H9 (cell line): ENCODE results near the gene TP53BP1. TPM values are rescaled to one million over a fixed set of nuclear protein-coding genes. Genes with fewer than 3 reads are reported as not detected.

Experiments used
- DNase-seq: peaks from one replicate; pipeline ENCODE4 v3.0.0-alpha.2; 2017
- H2AFZ ChIP-seq: one replicate; pipeline ENCODE4 v1.6.1; 2013; ENCODE audit warnings: mild to moderate bottlenecking, low read length, control low read depth, moderate library complexity
- H2AK5ac ChIP-seq: 2 replicates; pipeline ENCODE4 v1.6.1; 2013; ENCODE audit warnings: low read length, control low read depth, mixed read lengths; ENCODE audit not compliant: insufficient read length
- H2BK120ac ChIP-seq: one replicate; pipeline ENCODE4 v1.6.1; 2013; ENCODE audit warnings: low read depth, mild to moderate bottlenecking, low read length, control low read depth, inconsistent platforms; ENCODE audit not compliant: poor library complexity, severe bottlenecking
- H2BK12ac ChIP-seq: 2 replicates; pipeline ENCODE4 v1.6.1; 2013; ENCODE audit warnings: low read length, control low read depth, mixed read lengths, low read depth; ENCODE audit not compliant: insufficient read length
- H2BK15ac ChIP-seq: 2 replicates; pipeline ENCODE4 v1.6.1; 2013; ENCODE audit warnings: low read depth, low read length, control low read depth
- H2BK20ac ChIP-seq: one replicate; pipeline ENCODE4 v1.6.1; 2013; ENCODE audit warnings: low read depth, mild to moderate bottlenecking, low read length, control low read depth, inconsistent platforms; ENCODE audit not compliant: poor library complexity, severe bottlenecking
- H2BK5ac ChIP-seq: 2 replicates; pipeline ENCODE4 v1.6.1; 2013; ENCODE audit warnings: low read length, control low read depth, mixed read lengths; ENCODE audit not compliant: insufficient read length
- H3K14ac ChIP-seq: 2 replicates; pipeline ENCODE4 v1.6.1; 2013; ENCODE audit warnings: low read length, control low read depth; ENCODE audit not compliant: insufficient read depth
- H3K18ac ChIP-seq: 2 replicates; pipeline ENCODE4 v1.6.1; 2013; ENCODE audit warnings: low read depth, mild to moderate bottlenecking, mixed read lengths, low read length, control low read depth; ENCODE audit not compliant: insufficient read length
- H3K23ac ChIP-seq: 2 replicates; pipeline ENCODE4 v1.6.1; 2013; ENCODE audit warnings: low read length, control low read depth, mixed read lengths, low read depth; ENCODE audit not compliant: insufficient read length
- H3K23me2 ChIP-seq: 2 replicates; pipeline ENCODE4 v1.6.1; 2013; ENCODE audit warnings: low read depth, mild to moderate bottlenecking, mixed read lengths, low read length, control low read depth; ENCODE audit not compliant: insufficient read length, poor library complexity, severe bottlenecking
- H3K27ac ChIP-seq: 2 replicates; pipeline ENCODE4 v1.5.1; 2013; ENCODE audit warnings: low read length, control low read depth, mixed read lengths, low read depth; ENCODE audit not compliant: insufficient read length
- H3K27me3 ChIP-seq: 2 replicates; pipeline ENCODE4 v1.6.1; 2013; ENCODE audit warnings: low read length, control low read depth, inconsistent platforms; ENCODE audit not compliant: insufficient read depth
- H3K4ac ChIP-seq: 2 replicates; pipeline ENCODE4 v1.6.1; 2013; ENCODE audit warnings: low read depth, mild to moderate bottlenecking, control low read depth, inconsistent platforms, low read length, moderate library complexity
- H3K4me1 ChIP-seq: 2 replicates; pipeline ENCODE4 v1.6.1; 2013; ENCODE audit warnings: low read length, control low read depth, inconsistent platforms; ENCODE audit not compliant: insufficient read depth
- H3K4me2 ChIP-seq: 2 replicates; pipeline ENCODE4 v1.6.1; 2013; ENCODE audit warnings: low read length, control low read depth, mixed read lengths; ENCODE audit not compliant: insufficient read length, insufficient read depth
- H3K56ac ChIP-seq: 2 replicates; pipeline ENCODE4 v1.6.1; 2013; ENCODE audit warnings: low read depth, mild to moderate bottlenecking, mixed read lengths, low read length, control low read depth; ENCODE audit not compliant: insufficient read length
- H3K79me1 ChIP-seq: 2 replicates; pipeline ENCODE4 v1.6.1; 2013; ENCODE audit warnings: low read depth, mild to moderate bottlenecking, moderate library complexity, low read length, control low read depth, inconsistent platforms; ENCODE audit not compliant: insufficient read depth, poor library complexity, severe bottlenecking
- H3K79me2 ChIP-seq: 2 replicates; pipeline ENCODE4 v1.6.1; 2013; ENCODE audit warnings: low read length, control low read depth, inconsistent platforms; ENCODE audit not compliant: insufficient read depth
- H3K9ac ChIP-seq: 2 replicates; pipeline ENCODE4 v1.6.1; 2013; ENCODE audit warnings: low read length, control low read depth, mixed read lengths; ENCODE audit not compliant: insufficient read length; ENCODE audit errors: extremely low read depth
- H3K9me3 ChIP-seq: one replicate; pipeline ENCODE4 v1.6.1; 2013; ENCODE audit warnings: low read depth, low read length, inconsistent platforms; ENCODE audit not compliant: control insufficient read depth
- H3T11ph ChIP-seq: one replicate; pipeline ENCODE4 v1.6.1; 2013; ENCODE audit warnings: mild to moderate bottlenecking, low read length, control low read depth, inconsistent platforms
- H4K20me1 ChIP-seq: one replicate; pipeline ENCODE4 v1.6.1; 2013; ENCODE audit not compliant: control insufficient read depth, insufficient read length, insufficient read depth
- H4K5ac ChIP-seq: 2 replicates; pipeline ENCODE4 v1.6.1; 2013; ENCODE audit warnings: low read depth, mild to moderate bottlenecking, mixed read lengths, low read length, control low read depth; ENCODE audit not compliant: insufficient read length
- H4K8ac ChIP-seq: replicated peaks from 2 replicates; pipeline ENCODE4 v1.6.1; 2013; ENCODE audit warnings: low read length, control low read depth, mixed read lengths, low read depth; ENCODE audit not compliant: insufficient read length
- H4K91ac ChIP-seq: 2 replicates; pipeline ENCODE4 v1.6.1; 2013; ENCODE audit warnings: low read depth, mild to moderate bottlenecking, moderate library complexity, mixed read lengths, low read length, control low read depth; ENCODE audit not compliant: insufficient read length
- H3K27ac Mint-ChIP-seq, 3 experiments: 2 replicates in 2 of 3; 3 replicates in 1 of 3; pipeline ENCODE4 v1.8.0; 2020 to 2021; ENCODE audit warnings: mixed read lengths in 3 of 3, mild to moderate bottlenecking in 1 of 3, moderate library complexity in 1 of 3
- H3K27me3 Mint-ChIP-seq: 2 replicates; pipeline ENCODE4 v1.8.0; 2021; ENCODE audit warnings: low read depth, mild to moderate bottlenecking, moderate library complexity, mixed read lengths
- H3K36me3 Mint-ChIP-seq, 3 experiments: 2 replicates in 2 of 3; 3 replicates in 1 of 3; pipeline ENCODE4 v1.8.0; 2020 to 2021; ENCODE audit warnings: low read depth in 3 of 3, mixed read lengths in 3 of 3; ENCODE audit not compliant: insufficient read depth in 1 of 3
- H3K4me1 Mint-ChIP-seq, 2 experiments: 2 replicates each; pipeline ENCODE4 v1.8.0; 2020; ENCODE audit warnings: mixed read lengths in 2 of 2
- H3K4me3 Mint-ChIP-seq, 2 experiments: 2 replicates in 1 of 2; 3 replicates in 1 of 2; pipeline ENCODE4 v1.8.0; 2020 to 2021; ENCODE audit warnings: mild to moderate bottlenecking in 2 of 2, mixed read lengths in 2 of 2, moderate library complexity in 1 of 2
- H3K9me3 Mint-ChIP-seq, 2 experiments: 2 replicates in 1 of 2; 3 replicates in 1 of 2; pipeline ENCODE4 v1.8.0; 2020; ENCODE audit warnings: mild to moderate bottlenecking in 2 of 2, mixed read lengths in 2 of 2, moderate library complexity in 1 of 2
- WGBS: extraction: QIAGEN DNeasy Blood & Tissue Kit; methylation state at CpG from one replicate; pipeline ENCODE4 v1.1.7; 2013; ENCODE audit warnings: missing lambda C conversion rate, low lambda C conversion rate, mixed read lengths; ENCODE audit not compliant: insufficient read length; ENCODE audit errors: extremely low coverage; 5-methylcytosine and 5-hydroxymethylcytosine counted together
- total RNA-seq: library from RNA; stranded (reverse); gene quantifications from 2 replicates; pipeline ENCODE4 v1.2.1, GENCODE V29; 2021
- TF ChIP-seq, protein P1 (sequence below): fragments of 200-600 bp; sonication (generic); conservative IDR thresholded peaks from 3 replicates; pipeline ENCODE4 v1.8.0; 2021; ENCODE audit warnings: antibody characterized with exemption, mild to moderate bottlenecking

TP53BP1 gene
- total RNA-seq, 1 experiment from 2014 or later: 81.5 TPM

GRCh38 chr15:43433165-43433564, 59.8 kb downstream of the TP53BP1 start:
- WGBS: no CpG with 5 or more reads among the region's 4 CpGs
- no peak overlapping the region for H2BK20ac ChIP-seq
- H2BK15ac ChIP-seq: no peak overlapping the region
- no peak overlapping the region for H2AK5ac ChIP-seq
- H3K9ac ChIP-seq: no peak overlapping the region
- no peak overlapping the region for H4K8ac ChIP-seq
- H2BK5ac ChIP-seq: no peak overlapping the region
- H3K4me2 ChIP-seq: no peak overlapping the region
- no peaks in the 10 kb centered on the region for H3K4me1 ChIP-seq
- no peak overlapping the region for H3K18ac ChIP-seq
- Mint-ChIP-seq H3K4me1 (no peaks in the 10 kb centered on the region), H3K4me3 (no peak overlapping the region), H3K27ac (no peak overlapping the region), H3K36me3 (peaks cover 33 to 71% (median 58%) of the 10 kb centered on the region in 3 experiments; a peak in 6 of 7 replicates), H3K9me3 (no peaks in the 10 kb centered on the region), H3K27me3 (no peaks in the 10 kb centered on the region)
- H3K14ac ChIP-seq: no peak overlapping the region
- no peaks in the 10 kb centered on the region for H3K79me1 ChIP-seq
- no peak overlapping the region for H3K27ac ChIP-seq
- no peak overlapping the region for H3T11ph ChIP-seq
- H3K23ac ChIP-seq: no peak overlapping the region
- no peak overlapping the region for H4K5ac ChIP-seq
- H2BK120ac ChIP-seq: no peak overlapping the region
- DNase-seq: no peak
- TF ChIP-seq, protein P1, sequence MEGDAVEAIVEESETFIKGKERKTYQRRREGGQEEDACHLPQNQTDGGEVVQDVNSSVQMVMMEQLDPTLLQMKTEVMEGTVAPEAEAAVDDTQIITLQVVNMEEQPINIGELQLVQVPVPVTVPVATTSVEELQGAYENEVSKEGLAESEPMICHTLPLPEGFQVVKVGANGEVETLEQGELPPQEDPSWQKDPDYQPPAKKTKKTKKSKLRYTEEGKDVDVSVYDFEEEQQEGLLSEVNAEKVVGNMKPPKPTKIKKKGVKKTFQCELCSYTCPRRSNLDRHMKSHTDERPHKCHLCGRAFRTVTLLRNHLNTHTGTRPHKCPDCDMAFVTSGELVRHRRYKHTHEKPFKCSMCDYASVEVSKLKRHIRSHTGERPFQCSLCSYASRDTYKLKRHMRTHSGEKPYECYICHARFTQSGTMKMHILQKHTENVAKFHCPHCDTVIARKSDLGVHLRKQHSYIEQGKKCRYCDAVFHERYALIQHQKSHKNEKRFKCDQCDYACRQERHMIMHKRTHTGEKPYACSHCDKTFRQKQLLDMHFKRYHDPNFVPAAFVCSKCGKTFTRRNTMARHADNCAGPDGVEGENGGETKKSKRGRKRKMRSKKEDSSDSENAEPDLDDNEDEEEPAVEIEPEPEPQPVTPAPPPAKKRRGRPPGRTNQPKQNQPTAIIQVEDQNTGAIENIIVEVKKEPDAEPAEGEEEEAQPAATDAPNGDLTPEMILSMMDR: no peak
- H3K56ac ChIP-seq: no peak overlapping the region
- H4K20me1 ChIP-seq: no peaks in the 10 kb centered on the region
- H3K23me2 ChIP-seq: no peaks in the 10 kb centered on the region
- no peak overlapping the region for H4K91ac ChIP-seq
- no peaks in the 10 kb centered on the region for H3K79me2 ChIP-seq
- no peak overlapping the region for H2BK12ac ChIP-seq
- H3K27me3 ChIP-seq: no peaks in the 10 kb centered on the region
- H3K9me3 ChIP-seq: no peaks in the 10 kb centered on the region
- no peak overlapping the region for H3K4ac ChIP-seq
- H2AFZ ChIP-seq: no peak overlapping the region
